Caco-2 (cell line): ENCODE measurements around the gene PDE4D. TPM values are rescaled to one million over a fixed set of nuclear protein-coding genes. Genes with fewer than 3 reads are reported as not detected.

Experiments used
- BruUV-seq: library from RNA; stranded (reverse); fragments of 400-500 nt; replicated peaks from 2 replicates; lab custom pipeline; 2021; lab: Mats Ljungman, UMichigan
- CTCF ChIA-PET: fragments of 300-600 bp; sonication (Branson Sonifier 250); formaldehyde crosslinking; loops from one replicate; lab custom pipeline; 2022; ENCODE audit warnings: antibody characterized with exemption; lab: Charles Lee
- POLR2A ChIA-PET: fragments of 300-600 bp; sonication (Branson Sonifier 250); formaldehyde crosslinking; loops from one replicate; lab custom pipeline; 2022; ENCODE audit warnings: antibody characterized with exemption; lab: Charles Lee
- DNase-seq, 2 experiments: peaks; one replicate each; pipeline versions ENCODE4 v3.0.0 to v3.0.0-alpha.2; 2020 to 2022
- H3K27me3 ChIP-seq: replicated peaks from 2 replicates; pipeline ENCODE4 v1.6.0; 2011; ENCODE audit warnings: low read length; ENCODE audit not compliant: control insufficient read depth, insufficient read depth
- H3K36me3 ChIP-seq: 2 replicates; pipeline ENCODE4 v1.5.1; 2011; ENCODE audit warnings: low read length; ENCODE audit not compliant: control insufficient read depth, insufficient read depth
- H3K4me1 ChIP-seq: fragments of 250-450 bp; sonication (Bioruptor Pico); 2 replicates; pipeline ENCODE4 v1.5.1; 2020; ENCODE audit warnings: mild to moderate bottlenecking
- H3K4me3 ChIP-seq: 2 replicates; pipeline ENCODE4 v1.5.1; 2011; ENCODE audit warnings: low read depth, mild to moderate bottlenecking, control low read depth, low read length
- H3K9me3 ChIP-seq: fragments of 250-450 bp; sonication (Bioruptor Pico); 2 replicates; pipeline ENCODE4 v1.5.1; 2020; ENCODE audit warnings: mild to moderate bottlenecking, moderate library complexity
- H3K27ac Mint-ChIP-seq: one replicate; pipeline ENCODE4 v1.8.0; 2022; ENCODE audit warnings: mixed read lengths; ENCODE audit not compliant: unreplicated experiment
- H3K27me3 Mint-ChIP-seq: one replicate; pipeline ENCODE4 v1.8.0; 2022; ENCODE audit warnings: mixed read lengths; ENCODE audit not compliant: insufficient read depth, unreplicated experiment
- H3K36me3 Mint-ChIP-seq: one replicate; pipeline ENCODE4 v1.8.0; 2022; ENCODE audit warnings: mild to moderate bottlenecking, mixed read lengths; ENCODE audit not compliant: insufficient read depth, unreplicated experiment
- H3K4me1 Mint-ChIP-seq: one replicate; pipeline ENCODE4 v1.8.0; 2022; ENCODE audit warnings: low read depth, mixed read lengths; ENCODE audit not compliant: unreplicated experiment
- H3K4me3 Mint-ChIP-seq: one replicate; pipeline ENCODE4 v1.8.0; 2022; ENCODE audit warnings: mild to moderate bottlenecking, moderate library complexity, mixed read lengths; ENCODE audit not compliant: unreplicated experiment
- H3K9me3 Mint-ChIP-seq: one replicate; pipeline ENCODE4 v1.8.0; 2022; ENCODE audit warnings: mixed read lengths; ENCODE audit not compliant: unreplicated experiment
- intact Hi-C: fragments of 100-400 bp; cut with micrococcal nuclease; formaldehyde crosslinking; loops from one replicate; pipeline ENCODE4 v1.10.0; 2022; ENCODE audit not compliant: unreplicated experiment
- total RNA-seq: library from RNA; stranded (reverse); gene quantifications from 2 replicates; pipeline ENCODE4 v1.2.3, GENCODE V29; 2022
- TF ChIP-seq, protein P1 (sequence below), 2 experiments: fragments of 200-600 bp in 1 of 2; IDR thresholded peaks; 1 replicate in 1 of 2; 2 replicates in 1 of 2; pipeline versions ENCODE4 v1.5.1 to v1.8.0; 2011 to 2022; ENCODE audit warnings: antibody characterized with exemption in 1 of 2, control low read depth in 1 of 2, inconsistent platforms in 1 of 2, low read depth in 1 of 2, low read length in 1 of 2, mild to moderate bottlenecking in 1 of 2, moderate library complexity in 1 of 2; ENCODE audit not compliant: insufficient read depth in 1 of 2, severe bottlenecking in 1 of 2, unreplicated experiment in 1 of 2

Gene PDE4D
- total RNA-seq, 1 experiment from 2014 or later, result 89.8 TPM

GRCh38 chr5:59164041-59164830 lies 729.3 kb downstream of the PDE4D start:
- POLR2A ChIA-PET, result no interaction called here
- H3K36me3 ChIP-seq, result no peaks in the 10 kb centered on the region
- H3K9me3 ChIP-seq, result no peaks in the 10 kb centered on the region
- Mint-ChIP-seq H3K36me3 (peaks cover 17% of the 10 kb centered on the region), H3K9me3 (no peaks in the 10 kb centered on the region), H3K4me1 (peaks cover 55% of the 10 kb centered on the region), H3K27ac (peak overlapping the region; percentile 67), H3K4me3 (no peak overlapping the region), H3K27me3 (no peaks in the 10 kb centered on the region)
- peaks cover 64% of the 10 kb centered on the region for H3K4me1 ChIP-seq
- BruUV-seq, result no TSS peak
- TF ChIP-seq, protein P1, sequence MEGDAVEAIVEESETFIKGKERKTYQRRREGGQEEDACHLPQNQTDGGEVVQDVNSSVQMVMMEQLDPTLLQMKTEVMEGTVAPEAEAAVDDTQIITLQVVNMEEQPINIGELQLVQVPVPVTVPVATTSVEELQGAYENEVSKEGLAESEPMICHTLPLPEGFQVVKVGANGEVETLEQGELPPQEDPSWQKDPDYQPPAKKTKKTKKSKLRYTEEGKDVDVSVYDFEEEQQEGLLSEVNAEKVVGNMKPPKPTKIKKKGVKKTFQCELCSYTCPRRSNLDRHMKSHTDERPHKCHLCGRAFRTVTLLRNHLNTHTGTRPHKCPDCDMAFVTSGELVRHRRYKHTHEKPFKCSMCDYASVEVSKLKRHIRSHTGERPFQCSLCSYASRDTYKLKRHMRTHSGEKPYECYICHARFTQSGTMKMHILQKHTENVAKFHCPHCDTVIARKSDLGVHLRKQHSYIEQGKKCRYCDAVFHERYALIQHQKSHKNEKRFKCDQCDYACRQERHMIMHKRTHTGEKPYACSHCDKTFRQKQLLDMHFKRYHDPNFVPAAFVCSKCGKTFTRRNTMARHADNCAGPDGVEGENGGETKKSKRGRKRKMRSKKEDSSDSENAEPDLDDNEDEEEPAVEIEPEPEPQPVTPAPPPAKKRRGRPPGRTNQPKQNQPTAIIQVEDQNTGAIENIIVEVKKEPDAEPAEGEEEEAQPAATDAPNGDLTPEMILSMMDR (IDR thresholded peaks at IDR 0.05; ENCODE audit: insufficient read depth in 1 of 2, low read depth in 1 of 2, low read length in 1 of 2, severe bottlenecking in 1 of 2, unreplicated experiment in 1 of 2), result no peak
- H3K27me3 ChIP-seq, result no peaks in the 10 kb centered on the region
- intact Hi-C loops, result no loop called here
- no peak overlapping the region for H3K4me3 ChIP-seq
- CTCF ChIA-PET, result no interaction called here
- DNase-seq, result no peak

DNA sequence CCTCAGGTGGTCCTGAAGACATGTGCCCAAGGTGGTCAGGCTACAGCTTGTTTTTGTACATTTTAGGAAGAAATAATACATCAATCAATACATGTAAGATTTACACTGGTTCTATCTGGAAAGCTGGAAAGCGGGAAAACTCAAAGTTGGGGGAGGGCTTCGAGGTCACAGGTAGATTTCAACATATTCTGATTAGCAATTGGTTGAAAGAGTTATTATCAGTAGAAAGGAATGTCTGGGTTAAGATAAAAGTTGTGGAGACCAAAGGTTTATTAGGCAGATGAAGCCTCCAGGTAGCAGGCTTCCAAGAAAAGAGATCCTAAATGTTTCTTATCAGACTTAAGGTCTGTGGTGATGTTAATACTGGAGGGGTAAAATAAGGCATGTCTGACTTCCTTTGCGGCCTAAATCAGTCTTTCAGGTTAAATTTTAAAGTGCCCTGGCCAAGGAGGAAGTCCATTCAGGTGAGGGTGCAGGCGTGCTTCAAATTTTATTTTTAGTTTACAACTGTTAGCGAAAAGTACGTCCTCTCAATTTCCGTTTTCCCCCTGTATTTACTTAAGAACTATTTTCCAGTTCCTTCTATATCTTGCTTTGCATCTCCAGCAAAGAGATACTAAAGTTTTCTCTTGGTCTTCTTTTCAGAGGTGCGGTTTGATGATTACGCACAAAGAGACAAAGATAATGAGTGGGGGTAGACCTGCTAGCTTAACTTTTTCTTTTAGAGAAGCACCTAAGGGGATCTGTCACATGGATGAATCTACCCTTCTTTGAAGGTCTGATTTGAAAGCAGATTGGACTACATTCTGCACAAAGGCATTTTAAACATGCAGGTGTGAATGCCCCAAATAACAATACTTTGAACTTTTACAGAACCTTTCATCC lies 732.1 kb downstream of the PDE4D start:
- Mint-ChIP-seq H3K4me1 (peaks cover 34% of the 10 kb centered on the region), H3K27ac (peak overlapping the region; percentile 89), H3K36me3 (peaks cover 17% of the 10 kb centered on the region), H3K9me3 (no peaks in the 10 kb centered on the region), H3K27me3 (no peaks in the 10 kb centered on the region), H3K4me3 (peak overlapping the region; percentile 72)
- Histone ChIP-seq H3K4me3 (peak overlapping the region; percentile 1; the same call in 1 of the 2 replicates), H3K27me3 (no peaks in the 10 kb centered on the region), H3K9me3 (no peaks in the 10 kb centered on the region), H3K4me1 (peaks cover 60% of the 10 kb centered on the region), H3K36me3 (no peaks in the 10 kb centered on the region)
- TF ChIP-seq, protein P1 (IDR thresholded peaks at IDR 0.05; ENCODE audit: insufficient read depth in 1 of 2, low read depth in 1 of 2, low read length in 1 of 2, severe bottlenecking in 1 of 2, unreplicated experiment in 1 of 2), result no peak
- intact Hi-C loops, result loop anchor here (1.0 to 2.0 kb wide), 5 partner anchors 8 to 125 kb away; no protein-coding TSS in a partner anchor
- BruUV-seq, result TSS peak; percentile 95
- ChIA-PET POLR2A (interaction anchor here (0.7 to 2.1 kb wide), 8 partner anchors 10 to 127 kb away, joined by 3 to 18 read pairs (median 4); no protein-coding TSS in a partner anchor), CTCF (interaction anchor here (0.9 to 1.7 kb wide), 7 partner anchors 10 to 275 kb away, joined by 3 to 7 read pairs (median 4); no protein-coding TSS in a partner anchor)
- peak; percentile 80 to 83 for DNase-seq
